Esophagus muscularis mucosa (tissue), 4 donors: Measurements from ENCODE around the gene SGTB. TPM values are rescaled to one million over a fixed set of nuclear protein-coding genes. Genes with fewer than 3 reads are reported as not detected.

Source experiments
- DNase-seq: peaks from one replicate; pipeline ENCODE4 v3.0.0-alpha.2; 2017; ENCODE audit errors: extremely low spot score
- H3K27ac ChIP-seq, 4 donors: fragments of 200-600 bp; sonication (generic); replicated peaks in 1 of 4; 1 replicate in 3 of 4; 2 replicates in 1 of 4; pipeline ENCODE4 v1.5.1; 2016 to 2019; ENCODE audit warnings: mild to moderate bottlenecking in 1 of 4
- H3K27me3 ChIP-seq, 4 donors: fragments of 200-600 bp; sonication (generic); one replicate each; pipeline versions ENCODE4 v1.5.1 to v1.6.0; 2016 to 2019
- H3K36me3 ChIP-seq, 4 donors: fragments of 200-600 bp; sonication (generic); one replicate each; pipeline ENCODE4 v1.5.1; 2016 to 2019
- H3K4me1 ChIP-seq, 4 donors: fragments of 200-600 bp; sonication (generic); one replicate each; pipeline ENCODE4 v1.5.1; 2016 to 2019
- H3K4me3 ChIP-seq, 4 donors: fragments of 200-600 bp; sonication (generic); 1 replicate in 2 of 4; 2 replicates in 2 of 4; pipeline ENCODE4 v1.5.1; 2016 to 2019; ENCODE audit warnings: mild to moderate bottlenecking in 4 of 4, moderate library complexity in 1 of 4
- H3K9me3 ChIP-seq, 4 donors: fragments of 200-600 bp; sonication (generic); 1 replicate in 3 of 4; 2 replicates in 1 of 4; pipeline ENCODE4 v1.5.1; 2016 to 2019
- EP300 ChIP-seq: sonication (generic); formaldehyde crosslinking; IDR thresholded peaks from one replicate; pipeline ENCODE4 v1.6.1; 2017; ENCODE audit warnings: antibody characterized with exemption
- POLR2A ChIP-seq: fragments of 450-650 bp; IDR thresholded peaks from one replicate; pipeline ENCODE4 v1.6.1; 2017; ENCODE audit warnings: antibody characterized with exemption, moderate library complexity, mild to moderate bottlenecking, low read depth
- POLR2AphosphoS5 ChIP-seq, 2 donors: sonication (generic); formaldehyde crosslinking; IDR thresholded peaks; one replicate each; pipeline ENCODE4 v1.6.1; 2017; ENCODE audit warnings: antibody characterized with exemption in 2 of 2
- WGBS: methylation state at CpG from one replicate; pipeline ENCODE4 v1.1.5; 2018; 5-methylcytosine and 5-hydroxymethylcytosine counted together
- intact Hi-C: fragments of 100-400 bp; cut with DNase I; formaldehyde crosslinking; loops from one replicate; pipeline ENCODE4 v1.15.1; 2023
- total RNA-seq, 4 donors: library from RNA; depleted of rRNA; stranded (reverse); fragments of >200 nt; gene quantifications; one replicate each; pipeline versions ENCODE4 v1.1.0 to v1.2.1, GENCODE V29; 2016
- TF ChIP-seq, protein P1 (sequence below), 3 experiments: fragments of 200-600 bp in 2 of 3; fragments of 450-650 bp in 1 of 3; sonication (generic) in 2 of 3; IDR thresholded peaks; one replicate each; pipeline ENCODE4 v1.5.1; 2017 to 2019; ENCODE audit warnings: antibody characterized with exemption in 3 of 3, mild to moderate bottlenecking in 2 of 3, moderate library complexity in 1 of 3

SGTB gene
- total RNA-seq, 4 donors from 2014 or later: 11.4 to 16.5 (median 14.4) TPM

DNA sequence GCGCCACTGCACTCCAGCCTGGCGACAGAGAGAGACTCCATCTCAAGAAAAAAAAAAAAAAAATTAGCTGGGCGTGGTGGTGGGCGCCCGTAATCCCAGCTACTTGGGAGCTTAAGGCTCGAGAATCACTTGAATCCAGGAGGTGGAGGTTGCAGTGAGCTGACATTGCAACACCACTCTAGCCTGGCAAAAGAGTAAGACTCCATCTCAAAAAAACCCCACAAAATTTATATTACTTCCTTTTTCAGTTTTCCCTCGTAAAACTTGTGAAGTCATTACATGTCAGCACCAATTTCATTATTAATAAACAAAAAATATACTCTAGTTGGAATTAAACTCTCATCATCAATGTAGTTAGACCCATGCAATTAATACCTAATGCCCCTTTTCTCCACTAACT is 53.2 kb downstream of the SGTB start:
- no peak for TF ChIP-seq EP300
- no peak for TF ChIP-seq POLR2AphosphoS5 (IDR thresholded peaks at IDR 0.05)
- TF ChIP-seq, protein P1, sequence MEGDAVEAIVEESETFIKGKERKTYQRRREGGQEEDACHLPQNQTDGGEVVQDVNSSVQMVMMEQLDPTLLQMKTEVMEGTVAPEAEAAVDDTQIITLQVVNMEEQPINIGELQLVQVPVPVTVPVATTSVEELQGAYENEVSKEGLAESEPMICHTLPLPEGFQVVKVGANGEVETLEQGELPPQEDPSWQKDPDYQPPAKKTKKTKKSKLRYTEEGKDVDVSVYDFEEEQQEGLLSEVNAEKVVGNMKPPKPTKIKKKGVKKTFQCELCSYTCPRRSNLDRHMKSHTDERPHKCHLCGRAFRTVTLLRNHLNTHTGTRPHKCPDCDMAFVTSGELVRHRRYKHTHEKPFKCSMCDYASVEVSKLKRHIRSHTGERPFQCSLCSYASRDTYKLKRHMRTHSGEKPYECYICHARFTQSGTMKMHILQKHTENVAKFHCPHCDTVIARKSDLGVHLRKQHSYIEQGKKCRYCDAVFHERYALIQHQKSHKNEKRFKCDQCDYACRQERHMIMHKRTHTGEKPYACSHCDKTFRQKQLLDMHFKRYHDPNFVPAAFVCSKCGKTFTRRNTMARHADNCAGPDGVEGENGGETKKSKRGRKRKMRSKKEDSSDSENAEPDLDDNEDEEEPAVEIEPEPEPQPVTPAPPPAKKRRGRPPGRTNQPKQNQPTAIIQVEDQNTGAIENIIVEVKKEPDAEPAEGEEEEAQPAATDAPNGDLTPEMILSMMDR (IDR thresholded peaks at IDR 0.05): no peak
- TF ChIP-seq POLR2A: no peak
- Histone ChIP-seq H3K27ac (no peak overlapping the region), H3K36me3 (peaks cover 10 to 78% (median 27%) of the 10 kb centered on the region in 4 donors)

DNA sequence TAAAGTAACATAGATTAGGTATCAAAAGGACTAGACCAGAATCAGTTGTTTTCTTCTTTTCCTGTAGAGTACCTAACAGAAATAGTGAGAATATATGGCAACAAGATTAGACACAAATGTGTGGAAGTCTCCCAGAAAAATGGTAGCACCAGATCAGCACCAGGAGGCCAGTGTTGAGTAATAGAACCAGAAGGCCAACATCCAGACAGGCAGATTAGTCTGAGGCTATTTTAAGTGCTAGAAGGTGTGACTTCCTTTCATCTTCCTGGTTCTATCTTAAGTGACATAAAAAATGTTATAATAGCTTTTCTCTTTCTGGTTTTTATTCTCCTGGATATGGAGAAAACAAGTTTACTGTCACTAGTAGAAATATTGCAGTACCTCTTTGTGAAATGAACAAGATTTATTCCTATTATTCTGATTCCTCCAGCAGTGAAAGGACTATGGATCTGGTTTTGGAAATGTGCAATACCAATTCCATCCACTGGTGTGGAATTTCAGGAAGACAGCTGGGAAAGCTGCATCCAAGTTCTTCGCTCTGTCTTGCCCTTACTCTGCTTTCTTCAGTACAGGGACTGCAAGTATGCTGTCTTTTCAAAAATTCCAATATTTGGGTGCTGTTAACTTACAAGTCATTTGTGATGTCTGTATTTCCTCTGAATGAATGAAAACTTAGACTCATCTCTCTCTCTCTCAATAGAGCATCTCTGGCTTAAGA is 57.9 kb downstream of the SGTB start:
- DNase-seq: no peak
- H3K4me1 ChIP-seq: no peaks in the 10 kb centered on the region
- H3K27ac ChIP-seq: no peak overlapping the region

More for the DNA sequence above, 53.2 kb downstream of the SGTB start:
- Histone ChIP-seq H3K4me3 (no peak overlapping the region), H3K4me1 (no peaks in the 10 kb centered on the region), H3K9me3 (no peaks in the 10 kb centered on the region), H3K27me3 (no peaks in the 10 kb centered on the region)
- intact Hi-C loops: no loop called here
- WGBS: 80% methylated on average over 7 of the region's 7 CpGs
- DNase-seq: no peak

DNA sequence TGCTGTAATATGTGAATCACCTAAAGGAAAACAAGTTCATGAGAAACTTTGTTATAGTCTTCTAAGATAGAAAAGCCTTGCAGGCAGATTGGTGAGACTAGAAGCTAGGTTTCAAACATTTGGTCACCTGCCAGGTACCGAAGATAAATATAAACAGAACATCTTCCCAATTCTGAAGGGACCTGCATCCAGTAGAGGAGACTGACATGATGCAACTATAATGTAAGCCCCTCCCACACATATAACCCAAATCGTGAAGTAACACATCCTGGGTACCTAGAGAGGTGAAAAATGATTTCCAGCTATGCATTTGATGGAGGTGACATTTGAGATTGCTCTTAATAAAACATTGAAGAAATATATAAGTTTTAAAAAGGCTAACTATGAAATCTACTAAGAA is 67.2 kb downstream of the SGTB start:
- Histone ChIP-seq H3K9me3 (no peaks in the 10 kb centered on the region), H3K36me3 (peaks cover 3 to 44% (median 21%) of the 10 kb centered on the region in 4 donors), H3K4me1 (no peaks in the 10 kb centered on the region), H3K27ac (no peak overlapping the region), H3K4me3 (no peak overlapping the region), H3K27me3 (no peaks in the 10 kb centered on the region)
- 83% methylated on average over 2 of the region's 2 CpGs for WGBS
- TF ChIP-seq POLR2AphosphoS5 (IDR thresholded peaks at IDR 0.05) (no peak), POLR2A (no peak), EP300 (no peak)
- TF ChIP-seq, protein P1 (IDR thresholded peaks at IDR 0.05): no peak
- no peak for DNase-seq
- intact Hi-C loops: no loop called here

More for the DNA sequence above, 57.9 kb downstream of the SGTB start:
- TF ChIP-seq, protein P1 (IDR thresholded peaks at IDR 0.05): peak; percentile 17 to 51 (median 20)
- TF ChIP-seq POLR2AphosphoS5 (IDR thresholded peaks at IDR 0.05) (no peak), POLR2A (no peak), EP300 (no peak)
- 88% methylated on average over 1 of the region's 1 CpG for WGBS
- H3K36me3 ChIP-seq: peaks cover 10 to 74% (median 31%) of the 10 kb centered on the region in 4 donors
- no peaks in the 10 kb centered on the region for H3K27me3 ChIP-seq
- intact Hi-C loops: no loop called here
- no peak overlapping the region for H3K4me3 ChIP-seq
- H3K9me3 ChIP-seq: no peaks in the 10 kb centered on the region

DNA sequence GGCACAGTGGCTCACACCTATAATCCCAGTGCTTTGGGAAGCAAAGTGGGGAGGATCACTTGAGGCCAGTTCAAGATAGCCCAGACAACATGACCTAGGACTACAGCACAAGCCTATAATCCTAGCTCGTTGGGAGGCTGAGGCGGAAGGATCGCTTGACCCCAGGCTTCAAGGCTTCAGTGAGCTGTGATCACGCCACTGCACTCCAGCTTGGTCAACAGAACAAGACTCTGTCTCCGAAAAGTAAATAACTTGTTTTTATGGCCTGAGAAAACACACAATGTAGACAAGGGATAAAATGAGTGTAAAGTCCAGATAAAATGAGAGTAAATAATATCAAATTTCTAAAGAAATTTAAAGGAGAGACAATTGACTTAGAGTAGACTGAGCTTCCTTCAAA is 70.8 kb downstream of the SGTB start:
- peaks cover 6 to 47% (median 25%) of the 10 kb centered on the region in 4 donors for H3K36me3 ChIP-seq
- TF ChIP-seq POLR2A (no peak), EP300 (no peak), POLR2AphosphoS5 (IDR thresholded peaks at IDR 0.05) (no peak)
- TF ChIP-seq, protein P1 (IDR thresholded peaks at IDR 0.05): no peak
- H3K4me3 ChIP-seq: no peak overlapping the region
- H3K4me1 ChIP-seq: no peaks in the 10 kb centered on the region
- DNase-seq: no peak
- 84% methylated on average over 5 of the region's 5 CpGs for WGBS
- H3K27me3 ChIP-seq: no peaks in the 10 kb centered on the region
- H3K9me3 ChIP-seq: no peaks in the 10 kb centered on the region
- no peak overlapping the region for H3K27ac ChIP-seq
- intact Hi-C loops: no loop called here

DNA sequence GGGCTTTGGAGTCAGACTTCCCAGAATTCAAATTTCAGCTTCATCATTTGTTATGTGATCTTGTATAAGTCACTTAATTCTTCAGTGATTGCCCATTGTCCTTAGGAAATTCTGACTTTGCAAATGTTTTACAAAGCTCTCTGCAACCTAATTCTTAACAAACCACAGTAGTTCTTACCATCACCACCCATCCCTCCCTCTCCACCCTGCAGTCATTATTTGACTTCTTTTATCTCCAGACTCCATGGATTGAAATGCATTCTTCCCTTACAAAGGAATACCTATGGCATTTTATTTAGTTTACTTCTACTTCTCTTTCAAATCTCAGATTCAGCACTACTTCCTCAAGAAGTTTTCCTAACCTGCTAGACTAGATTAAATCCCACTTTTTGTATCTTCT is 74.0 kb downstream of the SGTB start:
- no peak for DNase-seq
- Histone ChIP-seq H3K4me1 (no peaks in the 10 kb centered on the region), H3K36me3 (peaks cover 3 to 37% (median 19%) of the 10 kb centered on the region in 4 donors), H3K27me3 (no peaks in the 10 kb centered on the region), H3K9me3 (no peaks in the 10 kb centered on the region), H3K27ac (no peak overlapping the region), H3K4me3 (no peak overlapping the region)
- intact Hi-C loops: no loop called here
- TF ChIP-seq POLR2AphosphoS5 (IDR thresholded peaks at IDR 0.05): no peak
- TF ChIP-seq, protein P1 (IDR thresholded peaks at IDR 0.05): no peak
- TF ChIP-seq EP300: no peak
- TF ChIP-seq POLR2A: no peak
